Stimulated activated CD8-positive, alpha-beta memory T cell treated with anti-CD3 and anti-CD28 coated beads, Interleukin-2, amount 100 ng/mL, for 48 hours (primary cell): ENCODE data around the gene FAM209B.
"Not testable (repeated sequence)": the region's sequence is repeated elsewhere in the genome, so short reads cannot be mapped to it uniquely, and the experiment has no call there.

Source experiments
- DNase-seq, 2 donors: peaks; one replicate each; pipeline ENCODE4 v3.0.0-alpha.2; 2020; ENCODE audit warnings: low read depth in 2 of 2

FAM209B gene

DNA sequence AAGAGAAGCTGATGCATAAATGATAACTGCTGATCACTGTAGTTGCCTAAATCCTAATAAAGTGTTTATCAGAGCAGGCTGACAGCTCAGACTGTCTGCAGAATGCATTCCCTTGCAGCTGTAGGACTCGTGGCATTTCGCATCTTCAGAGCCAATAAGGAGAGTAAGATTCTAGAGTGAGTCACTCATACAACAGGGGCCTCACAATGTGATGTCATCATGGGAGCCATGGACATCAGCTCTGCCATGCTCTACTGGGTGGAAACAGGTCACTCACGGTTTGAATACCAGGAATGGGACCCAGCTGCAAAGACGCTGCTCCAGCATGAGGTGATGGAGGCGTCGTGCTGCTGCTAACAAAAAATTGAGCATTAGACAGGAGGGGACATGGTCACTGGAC lies 7.4 kb downstream of the FAM209B start:
- DNase-seq: no peak

DNA sequence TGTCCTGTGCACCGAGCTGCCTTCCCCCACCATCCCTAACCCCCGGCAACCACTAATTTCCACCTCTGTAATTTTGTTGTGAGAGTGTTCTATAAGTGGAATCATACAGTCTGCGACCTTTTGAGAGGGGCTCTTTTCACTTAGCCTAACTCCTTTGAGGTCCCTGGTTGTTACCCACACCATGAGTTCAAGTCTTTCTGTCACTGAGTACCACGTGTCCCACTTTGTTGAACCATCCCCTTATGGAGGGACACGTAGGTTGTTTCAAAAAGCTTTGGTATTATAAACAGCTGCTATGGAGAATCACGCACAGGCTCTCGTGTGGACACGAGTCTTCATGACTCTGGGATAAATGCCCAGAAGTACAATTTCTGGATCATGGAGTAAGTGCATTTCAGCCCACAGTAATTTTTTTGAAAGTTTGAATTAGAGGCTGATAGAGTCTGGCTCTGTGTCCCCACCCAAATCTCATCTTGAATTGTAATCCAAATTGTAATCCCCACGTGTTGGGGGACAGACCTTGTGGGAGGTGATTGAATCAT lies 9.5 kb downstream of the FAM209B start:
- no peak for DNase-seq

GRCh38 chr20:56551571-56551970 lies 18.5 kb downstream of the FAM209B start:
- no peak for DNase-seq

DNA sequence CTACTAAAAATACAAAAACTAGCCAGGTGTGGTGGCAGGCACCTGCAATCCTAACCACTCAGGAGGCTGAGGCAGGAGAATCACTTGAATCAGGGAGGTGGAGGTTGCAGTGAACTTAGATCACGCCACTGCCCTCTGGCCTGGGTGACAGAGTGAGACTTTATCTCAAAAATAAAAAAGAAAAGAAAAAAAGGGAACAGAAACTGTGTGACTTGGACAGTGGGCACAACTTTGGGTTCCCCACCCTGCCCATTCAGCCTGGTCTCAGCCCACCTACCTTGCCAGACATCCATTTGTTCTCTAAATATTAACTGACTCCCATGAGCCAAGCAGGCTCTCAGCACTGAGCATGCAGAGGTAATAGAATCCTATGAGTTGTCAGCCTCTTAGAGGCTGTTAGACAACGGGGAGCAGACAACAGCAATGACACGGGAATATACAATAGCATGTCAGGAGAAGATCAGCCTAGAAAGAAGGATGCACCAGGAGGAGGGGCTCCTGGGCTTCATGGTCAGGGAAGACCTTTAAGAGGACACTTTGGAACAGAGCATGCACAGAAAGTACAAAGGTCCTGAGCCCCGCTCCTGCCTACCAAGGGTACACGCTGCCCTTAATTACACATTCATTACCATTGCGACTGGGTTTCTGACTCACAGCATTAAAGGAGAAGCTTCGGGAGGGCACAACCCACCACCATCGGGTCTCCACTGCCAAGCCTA lies 20.0 kb downstream of the FAM209B start:
- DNase-seq: no peak

- no peak for DNase-seq
Measured at GRCh38 chr20:56554869-56555268, 21.8 kb downstream of the FAM209B start.

DNA sequence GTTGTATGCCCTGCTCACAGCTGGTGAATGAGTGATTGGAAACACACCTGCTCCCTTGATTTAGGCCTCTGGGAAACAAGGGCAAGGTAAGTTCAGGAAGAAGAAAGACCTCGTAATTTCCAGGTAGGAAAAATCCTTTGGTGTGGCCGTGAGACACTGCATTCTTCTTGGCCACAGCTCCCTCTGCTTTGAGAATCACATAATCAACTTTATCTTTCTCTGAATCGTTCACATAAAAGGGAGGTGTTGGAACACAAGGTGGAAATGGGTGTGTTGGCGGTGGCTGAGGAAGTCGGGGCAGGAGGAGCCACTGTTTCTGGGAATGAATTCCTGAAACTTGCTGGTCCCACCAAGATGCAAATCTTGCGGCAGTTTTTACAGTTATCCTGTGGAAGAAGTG lies 25.9 kb downstream of the FAM209B start:
- no peak for DNase-seq

- DNase-seq: not testable (repeated sequence)
Measured at GRCh38 chr20:56564526-56564925, 31.5 kb downstream of the FAM209B start.

DNA sequence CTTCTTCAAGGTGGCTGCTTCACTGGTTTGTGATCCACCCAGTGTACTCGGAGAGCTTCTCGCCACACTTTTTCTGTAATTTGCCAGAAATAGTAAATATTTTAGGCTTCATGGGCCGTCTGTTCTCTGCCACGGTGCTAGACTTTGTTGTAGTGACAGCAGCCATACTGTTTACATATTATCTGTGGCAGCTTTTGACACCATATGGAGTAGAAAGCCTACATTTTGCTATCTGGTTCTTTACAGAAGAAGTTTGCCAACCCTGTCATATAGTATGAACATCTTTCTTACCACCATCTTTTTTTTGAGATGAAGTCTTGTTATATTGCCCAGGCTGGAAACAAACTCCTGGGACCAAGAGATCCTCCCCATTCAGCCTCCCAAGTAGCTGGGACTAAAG lies 32.5 kb downstream of the FAM209B start:
- DNase-seq: no peak

DNA sequence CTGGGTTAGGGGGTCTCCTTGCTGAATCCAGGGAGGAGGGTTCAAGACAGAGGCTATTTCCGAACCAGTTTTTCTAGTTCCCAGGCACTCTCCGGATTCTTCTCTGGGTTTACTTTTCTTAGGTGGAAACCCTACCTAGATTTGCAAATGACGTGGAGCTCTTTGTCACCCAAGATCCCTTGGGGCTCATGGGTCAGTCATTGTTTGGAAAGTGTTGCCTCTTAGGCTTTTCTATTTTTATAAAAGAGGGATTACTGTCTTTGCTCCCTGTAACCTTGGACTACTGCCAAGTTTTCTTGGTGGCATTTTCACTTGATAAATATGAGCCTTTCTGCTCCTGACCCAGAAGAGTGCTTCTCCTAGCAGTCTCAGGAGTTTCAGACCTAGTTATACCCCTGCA lies 33.6 kb downstream of the FAM209B start:
- DNase-seq: no peak

DNA sequence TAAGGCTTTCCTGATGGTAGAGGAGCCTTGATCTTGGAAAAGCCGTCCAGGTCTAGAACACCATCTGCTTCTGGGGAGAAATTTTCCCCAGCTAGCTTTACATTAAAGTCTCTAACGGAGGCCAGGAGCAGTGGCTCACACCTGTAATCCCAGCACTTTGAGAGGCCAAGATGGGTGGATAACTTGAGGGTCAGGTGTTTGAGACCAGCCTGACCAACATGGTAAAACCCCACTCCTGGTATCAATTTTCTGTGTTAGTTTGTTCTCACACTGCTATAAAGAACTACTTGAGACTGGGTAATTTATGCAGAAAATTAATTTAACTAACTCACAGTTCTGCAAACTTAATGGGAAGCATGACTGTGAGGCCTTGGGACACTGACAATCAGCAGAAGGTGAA lies 37.8 kb downstream of the FAM209B start:
- no peak for DNase-seq

GRCh38 chr20:56572172-56572571 lies 39.1 kb downstream of the FAM209B start:
- no peak for DNase-seq

DNA sequence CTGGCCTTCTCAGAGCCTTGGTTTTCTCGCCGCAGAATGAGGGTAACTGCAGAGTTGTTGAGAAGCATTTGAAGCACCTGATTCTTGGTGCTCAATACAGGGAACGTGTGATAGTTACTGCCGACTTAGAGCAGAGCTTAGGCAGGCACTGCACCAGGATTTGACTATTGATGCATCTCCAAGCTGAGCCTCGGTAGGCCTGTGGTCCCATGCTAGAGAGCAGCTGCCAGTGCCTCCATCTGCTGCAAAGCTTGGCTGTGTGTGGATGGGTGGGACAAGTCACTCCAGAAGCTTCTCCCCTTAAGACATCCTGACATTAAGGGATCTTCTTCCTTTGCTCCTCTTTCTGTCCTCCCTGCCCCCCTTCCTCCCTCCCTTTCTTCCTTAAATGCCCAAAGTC lies 40.9 kb downstream of the FAM209B start:
- no peak for DNase-seq

DNA sequence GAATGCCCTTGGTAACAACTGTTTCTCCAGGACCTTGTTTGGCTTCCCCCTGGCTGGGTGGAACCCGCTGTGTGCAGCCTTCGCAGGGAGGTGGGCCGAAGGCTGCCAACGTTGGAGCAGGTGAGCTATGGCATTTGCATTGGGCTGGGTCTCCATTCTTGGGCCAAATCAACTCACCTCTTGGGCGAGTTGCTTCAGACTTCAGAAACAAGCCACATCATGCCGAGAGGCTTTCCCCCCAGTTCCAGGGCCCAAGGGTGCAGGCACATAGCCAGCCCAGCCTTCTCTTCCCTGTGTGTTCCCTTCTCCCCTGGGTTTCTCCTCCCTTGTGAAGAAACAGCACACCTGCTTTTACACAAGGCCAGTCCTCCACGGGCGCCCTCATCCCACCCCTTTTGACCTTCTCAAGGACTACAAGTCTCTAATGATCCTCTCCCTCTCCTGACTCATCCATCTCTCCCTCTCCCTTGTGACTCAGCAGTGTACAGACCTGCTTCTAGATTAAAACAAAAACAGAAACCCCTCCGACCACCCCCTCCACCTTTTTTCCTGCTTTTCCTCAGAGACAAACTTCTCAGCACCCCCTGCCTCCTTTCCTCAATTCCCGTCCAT lies 41.6 kb downstream of the FAM209B start:
- no peak for DNase-seq

- DNase-seq: no peak
Measured at GRCh38 chr20:56575157-56575556, 42.1 kb downstream of the FAM209B start.

GRCh38 chr20:56575961-56576360 lies 42.9 kb downstream of the FAM209B start:
- DNase-seq: no peak

- no peak for DNase-seq
Measured at GRCh38 chr20:56579301-56579710, 46.3 kb downstream of the FAM209B start.

DNA sequence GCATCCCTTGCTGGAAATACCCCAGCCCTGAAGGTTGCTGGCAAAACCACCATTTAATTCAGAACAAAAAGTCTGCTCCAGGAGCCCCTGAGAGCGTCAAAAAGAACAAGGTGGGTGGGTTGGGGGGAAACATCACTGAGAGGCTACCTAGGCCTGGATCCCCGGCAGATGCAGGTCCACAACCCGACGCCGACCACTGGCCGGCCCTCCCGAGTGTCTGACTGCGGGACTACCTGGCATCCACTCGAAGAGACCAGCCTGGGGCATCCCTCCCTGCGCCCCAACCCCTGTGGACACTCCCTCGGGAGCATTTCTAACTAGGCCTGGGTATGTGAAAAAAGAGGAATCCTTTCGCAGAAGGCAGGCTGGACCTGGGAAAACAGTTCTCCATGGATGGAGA lies 47.2 kb downstream of the FAM209B start:
- no peak for DNase-seq

GRCh38 chr20:56581701-56582100 lies 48.7 kb downstream of the FAM209B start:
- DNase-seq: no peak

DNA sequence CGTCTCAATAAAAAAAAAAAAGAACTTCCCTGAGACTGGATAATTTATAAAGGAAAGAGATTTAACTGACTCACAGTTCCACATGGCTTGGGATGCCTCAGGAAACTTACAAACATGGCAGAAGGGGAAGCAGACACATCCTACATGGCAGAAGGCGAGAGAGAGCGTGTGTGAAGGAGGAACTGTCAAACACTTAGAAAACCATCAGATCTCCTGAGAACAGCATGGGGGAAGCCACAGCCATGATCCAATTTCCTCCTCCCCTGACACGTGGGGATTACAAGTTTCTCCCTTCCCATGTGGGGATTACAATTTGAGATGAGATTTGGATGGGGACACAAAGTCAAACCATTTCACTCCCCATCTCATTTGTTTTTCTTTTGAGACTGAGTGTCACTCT lies 49.5 kb downstream of the FAM209B start:
- no peak for DNase-seq

DNA sequence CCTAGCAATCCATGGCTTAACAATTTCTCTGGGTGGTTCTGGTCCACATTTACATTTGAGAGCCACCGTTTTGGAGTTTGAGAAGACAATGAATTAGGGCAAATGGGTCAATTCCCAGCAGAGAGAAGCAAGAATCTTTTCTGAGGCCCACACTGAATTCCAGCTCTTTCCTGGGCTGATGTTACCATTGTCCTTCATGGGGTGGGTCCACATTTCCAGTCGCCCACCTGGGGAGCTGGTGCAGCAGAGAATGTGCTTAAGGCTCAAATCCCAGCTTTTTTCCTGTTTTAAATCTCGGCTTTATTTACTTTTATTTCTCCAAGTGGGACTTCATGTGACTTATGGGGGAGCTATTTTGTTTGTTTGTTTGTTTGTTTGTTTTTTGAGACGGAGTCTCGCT lies 51.9 kb downstream of the FAM209B start:
- DNase-seq: no peak
